H1 (cell line): ENCODE measurements around the gene IL10RA. TPM values are rescaled to one million over a fixed set of nuclear protein-coding genes. Genes with fewer than 3 reads are reported as not detected.

Source experiments
- CTCF ChIA-PET: fragments of 300-600 bp; sonication (Branson Sonifier 250); formaldehyde crosslinking; loops from one replicate; lab custom pipeline; 2021; ENCODE audit not compliant: partially characterized antibody; lab: Charles Lee
- POLR2A ChIA-PET: fragments of 300-600 bp; sonication (Branson Sonifier 250); formaldehyde crosslinking; loops from one replicate; lab custom pipeline; 2021; ENCODE audit warnings: inconsistent platforms; ENCODE audit not compliant: partially characterized antibody; lab: Charles Lee
- DNase-seq, 2 experiments: peaks; one replicate each; pipeline versions ENCODE4 v3.0.0 to v3.0.0-alpha.2; 2010 to 2022; ENCODE audit warnings: low spot score in 2 of 2, low read depth in 1 of 2, mixed read lengths in 1 of 2
- FAIRE-seq: peaks from 2 replicates; lab custom pipeline; 2011; peaks lifted over from hg19 to GRCh38; lab: Jason Lieb, UNC
- H2AFZ ChIP-seq: 2 replicates; pipeline ENCODE4 v1.8.1; 2012; ENCODE audit warnings: low read length, inconsistent platforms
- H2AK5ac ChIP-seq: 2 replicates; pipeline ENCODE4 v1.6.1; 2013; ENCODE audit warnings: low read depth, low read length
- H2BK120ac ChIP-seq: replicated peaks from 2 replicates; pipeline ENCODE3; 2013; ENCODE audit warnings: low read depth, low read length, inconsistent platforms
- H2BK12ac ChIP-seq: 2 replicates; pipeline ENCODE4 v1.6.1; 2013; ENCODE audit warnings: low read depth, low read length
- H2BK15ac ChIP-seq: 2 replicates; pipeline ENCODE4 v1.6.1; 2013; ENCODE audit warnings: low read length
- H2BK20ac ChIP-seq: 2 replicates; pipeline ENCODE4 v1.6.1; 2013; ENCODE audit warnings: low read length
- H2BK5ac ChIP-seq: 2 replicates; pipeline ENCODE4 v1.6.1; 2013; ENCODE audit warnings: low read depth, low read length
- H3K14ac ChIP-seq: 2 replicates; pipeline ENCODE4 v1.6.1; 2013; ENCODE audit warnings: inconsistent platforms; ENCODE audit not compliant: insufficient read length
- H3K18ac ChIP-seq: 2 replicates; pipeline ENCODE4 v1.6.1; 2013; ENCODE audit warnings: low read length; ENCODE audit errors: extremely low read depth
- H3K23ac ChIP-seq: 2 replicates; pipeline ENCODE4 v1.6.1; 2013; ENCODE audit warnings: inconsistent platforms; ENCODE audit not compliant: insufficient read length
- H3K23me2 ChIP-seq: 2 replicates; pipeline ENCODE4 v1.6.1; 2013; ENCODE audit warnings: low read depth, low read length
- H3K27ac ChIP-seq: 2 replicates; pipeline ENCODE4 v1.6.1; 2011; ENCODE audit warnings: low read depth, low read length, inconsistent platforms
- H3K27me3 ChIP-seq, 4 experiments: replicated peaks in 1 of 4; 1 replicate in 1 of 4; 2 replicates in 3 of 4; pipeline versions ENCODE4 v1.6.1 to v1.8.1; 2011 to 2013; ENCODE audit warnings: low read length in 3 of 4, mild to moderate bottlenecking in 3 of 4, inconsistent platforms in 2 of 4, mixed read lengths in 2 of 4, moderate library complexity in 1 of 4; ENCODE audit not compliant: control insufficient read depth in 3 of 4, insufficient read depth in 3 of 4; ENCODE audit errors: extremely low read depth in 1 of 4
- H3K36me3 ChIP-seq, 4 experiments: 2 replicates each; pipeline versions ENCODE4 v1.6.1 to v1.8.1; 2011 to 2013; ENCODE audit warnings: mild to moderate bottlenecking in 4 of 4, low read length in 3 of 4, moderate library complexity in 2 of 4, control low read depth in 1 of 4, inconsistent platforms in 1 of 4; ENCODE audit not compliant: insufficient read depth in 4 of 4, control insufficient read depth in 2 of 4
- H3K4ac ChIP-seq: replicated peaks from 2 replicates; pipeline ENCODE3; 2013; ENCODE audit warnings: low read length, low read depth, mixed read lengths, inconsistent platforms; ENCODE audit not compliant: insufficient read length
- H3K4me1 ChIP-seq, 4 experiments: replicated peaks in 1 of 4; 1 replicate in 1 of 4; 2 replicates in 3 of 4; pipeline versions ENCODE4 v1.6.1 to v1.8.1; 2011 to 2013; ENCODE audit warnings: low read length in 3 of 4, inconsistent platforms in 2 of 4, mixed read lengths in 1 of 4; ENCODE audit not compliant: insufficient read depth in 4 of 4, control insufficient read depth in 3 of 4
- H3K4me2 ChIP-seq, 2 experiments: 2 replicates each; pipeline versions ENCODE4 v1.6.1 to v1.8.1; 2011 to 2013; ENCODE audit warnings: low read depth in 2 of 2, low read length in 2 of 2, control low read depth in 1 of 2, inconsistent platforms in 1 of 2, mild to moderate bottlenecking in 1 of 2; ENCODE audit not compliant: insufficient read depth in 1 of 2
- H3K4me3 ChIP-seq, 4 experiments: fragments of 200-600, 300-600 bp in 1 of 4; sonication (generic), shearing (Covaris generic), sonication (Bioruptor Twin) in 1 of 4; 2 replicates each; pipeline versions ENCODE4 v1.5.1 to v1.8.1; 2011 to 2016; ENCODE audit warnings: low read length in 4 of 4, low read depth in 3 of 4, control low read depth in 2 of 4, inconsistent platforms in 2 of 4, mild to moderate bottlenecking in 2 of 4, mixed read lengths in 1 of 4, moderate library complexity in 1 of 4; ENCODE audit not compliant: insufficient read depth in 2 of 4; ENCODE audit errors: extremely low read depth in 1 of 4
- H3K56ac ChIP-seq: replicated peaks from 2 replicates; pipeline ENCODE3; 2013; ENCODE audit warnings: low read depth, mild to moderate bottlenecking, mixed read lengths, low read length, inconsistent platforms; ENCODE audit not compliant: insufficient read length
- H3K79me1 ChIP-seq: 2 replicates; pipeline ENCODE4 v1.6.1; 2013; ENCODE audit warnings: low read depth, low read length, control low read depth
- H3K79me2 ChIP-seq, 2 experiments: 2 replicates each; pipeline versions ENCODE4 v1.6.1 to v1.8.1; 2012 to 2013; ENCODE audit warnings: low read length in 2 of 2, mild to moderate bottlenecking in 2 of 2, inconsistent platforms in 1 of 2; ENCODE audit not compliant: insufficient read depth in 2 of 2, control insufficient read depth in 1 of 2
- H3K9ac ChIP-seq, 4 experiments: replicated peaks in 1 of 4; 1 replicate in 1 of 4; 2 replicates in 3 of 4; pipeline versions ENCODE4 v1.6.1 to v1.8.1; 2011 to 2013; ENCODE audit warnings: low read depth in 3 of 4, low read length in 3 of 4, control low read depth in 2 of 4, mild to moderate bottlenecking in 2 of 4, moderate library complexity in 2 of 4, inconsistent platforms in 1 of 4; ENCODE audit errors: extremely low read depth in 1 of 4
- H3K9me3 ChIP-seq, 2 experiments: 2 replicates each; pipeline versions ENCODE4 v1.6.1 to v1.8.1; 2012 to 2013; ENCODE audit warnings: mild to moderate bottlenecking in 2 of 2, moderate library complexity in 2 of 2, control low read depth in 1 of 2, inconsistent platforms in 1 of 2, low read depth in 1 of 2, low read length in 1 of 2, mixed read lengths in 1 of 2; ENCODE audit not compliant: insufficient read depth in 2 of 2
- H4K20me1 ChIP-seq, 2 experiments: replicated peaks in 1 of 2; 2 replicates each; pipeline versions ENCODE3 to v1.8.1; 2011 to 2013; ENCODE audit warnings: inconsistent platforms in 2 of 2, low read length in 2 of 2, mild to moderate bottlenecking in 1 of 2; ENCODE audit not compliant: insufficient read depth in 2 of 2, control insufficient read depth in 1 of 2
- H4K5ac ChIP-seq: 2 replicates; pipeline ENCODE4 v1.6.1; 2013; ENCODE audit warnings: low read length, low read depth, mixed read lengths, inconsistent platforms; ENCODE audit not compliant: insufficient read length
- H4K8ac ChIP-seq: 2 replicates; pipeline ENCODE4 v1.8.0; 2013; ENCODE audit warnings: mild to moderate bottlenecking, moderate library complexity, low read length, inconsistent platforms; ENCODE audit not compliant: insufficient read depth; ENCODE audit errors: extremely low read depth
- H4K91ac ChIP-seq: replicated peaks from 2 replicates; pipeline ENCODE3; 2013; ENCODE audit warnings: low read length, mixed read lengths, inconsistent platforms; ENCODE audit not compliant: insufficient read length
- ASH2L ChIP-seq: fragments of 200-600, 300-600 bp; sonication (generic); IDR thresholded peaks from one replicate; pipeline ENCODE4 v1.7.1; 2017; ENCODE audit warnings: low read length
- BCL11A ChIP-seq, 2 experiments: IDR thresholded peaks; one replicate each; pipeline ENCODE4 v1.6.1; 2011; ENCODE audit warnings: low read depth in 2 of 2, low read length in 2 of 2, mild to moderate bottlenecking in 2 of 2
- BRCA1 ChIP-seq: IDR thresholded peaks from 2 replicates; pipeline ENCODE4 v1.6.1; 2012; ENCODE audit warnings: low read depth, low read length, improper control_type of control experiment
- CHD1 ChIP-seq: IDR thresholded peaks from 2 replicates; pipeline ENCODE4 v1.6.1; 2012; ENCODE audit warnings: low read depth, low read length, improper control_type of control experiment
- CTCF ChIP-seq, 3 experiments: IDR thresholded peaks; 1 replicate in 2 of 3; 2 replicates in 1 of 3; pipeline versions ENCODE4 v1.5.1 to v1.6.1; 2011; ENCODE audit warnings: low read length in 3 of 3, mild to moderate bottlenecking in 3 of 3, inconsistent platforms in 2 of 3, low read depth in 1 of 3, moderate library complexity in 1 of 3; ENCODE audit not compliant: insufficient read depth in 1 of 3; ENCODE audit errors: control extremely low read depth in 1 of 3
- FOSL1 ChIP-seq: IDR thresholded peaks from 2 replicates; pipeline ENCODE4 v1.6.1; 2011; ENCODE audit warnings: mild to moderate bottlenecking, low read depth, low read length, moderate library complexity; ENCODE audit not compliant: insufficient read depth
- GABPA ChIP-seq: IDR thresholded peaks from 2 replicates; pipeline ENCODE4 v1.6.1; 2011; ENCODE audit warnings: mild to moderate bottlenecking, low read length, moderate library complexity, borderline replicate concordance; ENCODE audit not compliant: insufficient read depth
- NRF1 ChIP-seq: IDR thresholded peaks from 2 replicates; pipeline ENCODE4 v1.6.1; 2011; ENCODE audit warnings: mild to moderate bottlenecking, low read depth, low read length, improper control_type of control experiment
- SIX5 ChIP-seq: IDR thresholded peaks from 2 replicates; pipeline ENCODE4 v1.6.1; 2011; ENCODE audit warnings: mild to moderate bottlenecking, low read depth, low read length
- TBP ChIP-seq: IDR thresholded peaks from 2 replicates; pipeline ENCODE4 v1.6.1; 2011; ENCODE audit warnings: low read depth, low read length, improper control_type of control experiment
- YY1 ChIP-seq: IDR thresholded peaks from 2 replicates; pipeline ENCODE4 v1.6.1; 2011; ENCODE audit warnings: low read depth, mild to moderate bottlenecking, low read length
- WGBS, 2 experiments: shearing (Covaris generic) in 1 of 2; methylation state at CpG; one replicate each; pipeline versions ENCODE4 v1.1.6 to v1.1.7; 2013 to 2015; ENCODE audit warnings: low lambda C conversion rate in 2 of 2, mixed read lengths in 2 of 2, inconsistent platforms in 1 of 2, low coverage in 1 of 2, missing lambda C conversion rate in 1 of 2; ENCODE audit not compliant: insufficient replicate concordance in 2 of 2, insufficient coverage in 1 of 2, insufficient read length in 1 of 2; ENCODE audit errors: extremely low coverage in 1 of 2, missing lambda C conversion rate in 1 of 2; 5-methylcytosine and 5-hydroxymethylcytosine counted together
- polyA plus RNA-seq, 7 experiments: library from polyadenylated mRNA; depleted of rRNA in 3 of 7; stranded (reverse) in 5 of 7; unstranded in 2 of 7; fragments of >200 nt in 5 of 7; fragments of 200-250 nt in 2 of 7; gene quantifications; 1 replicate in 5 of 7; 2 replicates in 1 of 7; 4 replicates in 1 of 7; pipeline versions ENCODE4 v1.2.1 to v1.2.3, GENCODE V29; 2011 to 2013; ENCODE audit warnings: missing spikeins in 2 of 7, mixed read lengths in 2 of 7
- total RNA-seq: library from RNA; stranded (reverse); fragmentation: NEBNext Ultra II Directional; extraction: Animal tissue kit (Norgen Biotek cat#: 25700); gene quantifications from 2 replicates; pipeline ENCODE4 v1.2.1, GENCODE V29; 2021

IL10RA gene
- total and polyA plus RNA-seq, 2 of the 8 experiments (the other 6 are each of a cell fraction or from before 2014, with no cell fraction given), result 0.05 to 0.11 TPM

GRCh38 chr11:117941163-117941707 is 45.0 kb upstream of the IL10RA start:
- Histone ChIP-seq H3K18ac (no peak overlapping the region), H2AK5ac (no peak overlapping the region), H3K4me3 (no peak overlapping the region), H3K79me2 (no peaks in the 10 kb centered on the region), H3K9ac (no peak overlapping the region), H2BK15ac (no peak overlapping the region), H3K4ac (no peak overlapping the region), H2BK12ac (no peak overlapping the region), H4K8ac (no peak overlapping the region)
- CTCF ChIA-PET, result interaction anchor here (0.7 to 7.2 kb wide), 7 partner anchors 12 to 123 kb away, joined by 3 to 140 read pairs (median 4); partner anchors contain the start of gene TMPRSS13
- TF ChIP-seq ASH2L (no peak), GABPA (no peak), BCL11A (IDR thresholded peaks at IDR 0.05; ENCODE audit: low read depth in 2 of 2, low read length in 2 of 2) (no peak), NRF1 (no peak), CTCF (IDR thresholded peaks at IDR 0.05; ENCODE audit: control extremely low read depth in 1 of 3, insufficient read depth in 1 of 3, low read depth in 1 of 3, low read length in 3 of 3) (no peak), SIX5 (no peak), YY1 (no peak), TBP (no peak), CHD1 (no peak), FOSL1 (no peak), BRCA1 (no peak)
- TF ChIP-seq, all 59 proteins: peak for 0
- no peak overlapping the region for H3K27ac ChIP-seq
- H2BK5ac ChIP-seq, result no peak overlapping the region
- no peaks in the 10 kb centered on the region; a peak in 1 of 7 replicates for H3K27me3 ChIP-seq
- no peaks in the 10 kb centered on the region for H3K9me3 ChIP-seq
- H3K23ac ChIP-seq, result no peak overlapping the region
- POLR2A ChIA-PET, result no interaction called here
- H3K36me3 ChIP-seq, result no peaks in the 10 kb centered on the region
- no peak overlapping the region for H4K5ac ChIP-seq
- FAIRE-seq (no peak), DNase-seq (no peak)
- H3K56ac ChIP-seq, result no peak overlapping the region
- H4K20me1 ChIP-seq, result no peaks in the 10 kb centered on the region
- H4K91ac ChIP-seq, result no peak overlapping the region
- H2BK120ac ChIP-seq, result no peak overlapping the region
- H3K14ac ChIP-seq, result no peak overlapping the region
- 77% methylated on average over 4 of the region's 4 CpGs; no CpG with 5 or more reads in 1 of the 2 experiments for WGBS, 2 experiments
- H3K4me1 ChIP-seq, result no peaks in the 10 kb centered on the region
- no peaks in the 10 kb centered on the region for H3K23me2 ChIP-seq
- no peak overlapping the region for H3K4me2 ChIP-seq
- no peak overlapping the region for H2BK20ac ChIP-seq
- H3K79me1 ChIP-seq, result no peaks in the 10 kb centered on the region
- H2AFZ ChIP-seq, result no peak overlapping the region
